Natural killer cell (primary cell): Measurements from ENCODE around the gene MYO5B. TPM values are rescaled to one million over a fixed set of nuclear protein-coding genes. Genes with fewer than 3 reads are reported as not detected.

Experiments used
- ATAC-seq, 3 donors: fragments of 150-1000 bp in 2 of 3; fragments of 200-7000 bp in 1 of 3; cut with Tn5 transposase; 1 replicate in 1 of 3; 2 replicates in 2 of 3; pipeline ENCODE4 v1.10.0; 2021; ENCODE audit warnings: mild to moderate bottlenecking in 2 of 3, moderate library complexity in 2 of 3
- DNase-seq, 2 donors: peaks; one replicate each; pipeline versions ENCODE4 v3.0.0 to v3.0.0-alpha.2; 2013 to 2021; ENCODE audit warnings: mixed read lengths in 1 of 2
- H3K27ac ChIP-seq: one replicate; pipeline ENCODE4 v1.5.1; 2013; ENCODE audit warnings: mild to moderate bottlenecking, low read length
- H3K27me3 ChIP-seq: one replicate; pipeline ENCODE4 v1.6.1; 2013; ENCODE audit warnings: low read length; ENCODE audit not compliant: control insufficient read depth, insufficient read depth
- H3K36me3 ChIP-seq: one replicate; pipeline ENCODE4 v1.6.1; 2013; ENCODE audit warnings: low read length; ENCODE audit not compliant: control insufficient read depth, insufficient read depth
- H3K4me1 ChIP-seq: one replicate; pipeline ENCODE4 v1.6.1; 2013; ENCODE audit warnings: low read length; ENCODE audit not compliant: control insufficient read depth, insufficient read depth
- H3K4me3 ChIP-seq: one replicate; pipeline ENCODE4 v1.5.1; 2013; ENCODE audit warnings: low read length
- H3K9me3 ChIP-seq: one replicate; pipeline ENCODE4 v1.6.1; 2013; ENCODE audit warnings: low read length; ENCODE audit not compliant: control insufficient read depth, insufficient read depth
- H3K27ac Mint-ChIP-seq, 2 donors: one replicate each; pipeline ENCODE4 v1.8.0; 2022; ENCODE audit warnings: mild to moderate bottlenecking in 2 of 2, mixed read lengths in 2 of 2, moderate library complexity in 1 of 2
- H3K27me3 Mint-ChIP-seq, 2 donors: one replicate each; pipeline ENCODE4 v1.8.0; 2022; ENCODE audit warnings: low read depth in 2 of 2, mixed read lengths in 2 of 2
- H3K36me3 Mint-ChIP-seq: one replicate; pipeline ENCODE4 v1.8.0; 2022; ENCODE audit warnings: mixed read lengths
- H3K4me1 Mint-ChIP-seq, 2 donors: one replicate each; pipeline ENCODE4 v1.8.0; 2022; ENCODE audit warnings: mixed read lengths in 2 of 2
- H3K4me3 Mint-ChIP-seq: one replicate; pipeline ENCODE4 v1.8.0; 2022; ENCODE audit warnings: mild to moderate bottlenecking, moderate library complexity, mixed read lengths
- H3K9me3 Mint-ChIP-seq, 2 donors: one replicate each; pipeline ENCODE4 v1.8.0; 2022; ENCODE audit warnings: mixed read lengths in 2 of 2
- CTCF ChIP-seq: fragments of 200-600 bp; IDR thresholded peaks from one replicate; pipeline ENCODE4 v1.8.0; 2022; ENCODE audit warnings: antibody characterized with exemption
- WGBS: methylation state at CpG from one replicate; pipeline ENCODE4 v1.1.7; 2013; ENCODE audit warnings: missing lambda C conversion rate; ENCODE audit not compliant: insufficient coverage; 5-methylcytosine and 5-hydroxymethylcytosine counted together
- intact Hi-C: fragments of 100-400 bp; cut with micrococcal nuclease; formaldehyde crosslinking; loops from one replicate; pipeline ENCODE4 v1.14.2; 2022
- total RNA-seq, 4 donors: library from RNA; stranded (reverse); fragments of 120-200 nt in 1 of 4; gene quantifications; one replicate each; pipeline versions ENCODE4 v1.2.3 to v1.2.4, GENCODE V29; 2013 to 2022

Gene MYO5B
- total RNA-seq, 3 donors from 2014 or later (not counting 1 experiment from before 2014, with no cell fraction given) = 0.33 TPM; not detected in 2

GRCh38 chr18:49853436-49853835 lies 341.5 kb downstream of the MYO5B start:
- no peak overlapping the region for H3K27ac ChIP-seq
- 90% methylated on average over 8 of the region's 8 CpGs for WGBS
- Mint-ChIP-seq H3K4me1 (peaks cover 11 to 21% of the 10 kb centered on the region in 2 donors), H3K27ac (no peak overlapping the region), H3K4me3 (no peak overlapping the region), H3K36me3 (no peaks in the 10 kb centered on the region), H3K27me3 (peaks cover 6 to 12% of the 10 kb centered on the region in 2 donors), H3K9me3 (no peaks in the 10 kb centered on the region)
- peaks cover under 1% of the 10 kb centered on the region for H3K4me1 ChIP-seq
- DNase-seq = no peak
- no peaks in the 10 kb centered on the region for H3K9me3 ChIP-seq
- H3K4me3 ChIP-seq = no peak overlapping the region
- ATAC-seq = no peak
- no peaks in the 10 kb centered on the region for H3K36me3 ChIP-seq
- H3K27me3 ChIP-seq = no peaks in the 10 kb centered on the region
- intact Hi-C loops = no loop called here
- no peak for TF ChIP-seq CTCF

- Histone ChIP-seq H3K27me3 (no peaks in the 10 kb centered on the region), H3K27ac (no peak overlapping the region), H3K9me3 (no peaks in the 10 kb centered on the region), H3K4me1 (no peaks in the 10 kb centered on the region), H3K4me3 (no peak overlapping the region), H3K36me3 (no peaks in the 10 kb centered on the region)
- WGBS = 94% methylated on average over 7 of the region's 7 CpGs
- peaks cover 6 to 14% of the 10 kb centered on the region in 2 donors for H3K27me3 Mint-ChIP-seq
- H3K4me3 Mint-ChIP-seq = no peak overlapping the region
- H3K36me3 Mint-ChIP-seq = no peaks in the 10 kb centered on the region
- no peak overlapping the region for H3K27ac Mint-ChIP-seq
- no peak for DNase-seq
- H3K4me1 Mint-ChIP-seq = peaks cover 6 to 20% of the 10 kb centered on the region in 2 donors
- no peaks in the 10 kb centered on the region for H3K9me3 Mint-ChIP-seq
- intact Hi-C loops = no loop called here
- no peak for TF ChIP-seq CTCF
- no peak for ATAC-seq
These were observed 341.9 kb downstream of the MYO5B start for GRCh38 chr18:49853011-49853410.

- Histone ChIP-seq H3K27me3 (no peaks in the 10 kb centered on the region), H3K36me3 (no peaks in the 10 kb centered on the region), H3K4me3 (no peak overlapping the region), H3K9me3 (no peaks in the 10 kb centered on the region), H3K4me1 (no peaks in the 10 kb centered on the region), H3K27ac (no peak overlapping the region)
- Mint-ChIP-seq H3K4me3 (no peak overlapping the region), H3K27ac (no peak overlapping the region), H3K27me3 (peaks cover 6 to 14% of the 10 kb centered on the region in 2 donors), H3K4me1 (peaks cover 11 to 22% of the 10 kb centered on the region in 2 donors), H3K36me3 (no peaks in the 10 kb centered on the region), H3K9me3 (no peaks in the 10 kb centered on the region)
- TF ChIP-seq CTCF = no peak
- no peak for DNase-seq
- 82% methylated on average over 4 of the region's 4 CpGs for WGBS
- intact Hi-C loops = no loop called here
- no peak for ATAC-seq
These were observed 343.3 kb downstream of the MYO5B start for GRCh38 chr18:49851624-49852023.

GRCh38 chr18:49850636-49851035 lies 344.3 kb downstream of the MYO5B start:
- peaks cover 6 to 14% of the 10 kb centered on the region in 2 donors for H3K27me3 Mint-ChIP-seq
- ATAC-seq (no peak), DNase-seq (no peak)
- no peak for TF ChIP-seq CTCF
- no peaks in the 10 kb centered on the region for H3K9me3 Mint-ChIP-seq
- Histone ChIP-seq H3K4me3 (no peak overlapping the region), H3K4me1 (no peaks in the 10 kb centered on the region), H3K36me3 (no peaks in the 10 kb centered on the region), H3K27ac (no peak overlapping the region), H3K9me3 (no peaks in the 10 kb centered on the region), H3K27me3 (no peaks in the 10 kb centered on the region)
- intact Hi-C loops = no loop called here
- H3K27ac Mint-ChIP-seq = no peak overlapping the region
- no peak overlapping the region for H3K4me3 Mint-ChIP-seq
- 93% methylated on average over 8 of the region's 8 CpGs for WGBS
- peaks cover 11 to 26% of the 10 kb centered on the region in 2 donors for H3K4me1 Mint-ChIP-seq
- no peaks in the 10 kb centered on the region for H3K36me3 Mint-ChIP-seq
